HG03025 (cell line): ENCODE measurements around the gene CFAP46.

Source experiments
- ATAC-seq: cut with Tn5 transposase; IDR thresholded peaks from one replicate; pipeline ENCODE4 v1.9.1; 2021; ENCODE audit warnings: mild to moderate bottlenecking, moderate library complexity; ENCODE audit not compliant: unreplicated experiment, low FRiP score

Gene CFAP46

DNA sequence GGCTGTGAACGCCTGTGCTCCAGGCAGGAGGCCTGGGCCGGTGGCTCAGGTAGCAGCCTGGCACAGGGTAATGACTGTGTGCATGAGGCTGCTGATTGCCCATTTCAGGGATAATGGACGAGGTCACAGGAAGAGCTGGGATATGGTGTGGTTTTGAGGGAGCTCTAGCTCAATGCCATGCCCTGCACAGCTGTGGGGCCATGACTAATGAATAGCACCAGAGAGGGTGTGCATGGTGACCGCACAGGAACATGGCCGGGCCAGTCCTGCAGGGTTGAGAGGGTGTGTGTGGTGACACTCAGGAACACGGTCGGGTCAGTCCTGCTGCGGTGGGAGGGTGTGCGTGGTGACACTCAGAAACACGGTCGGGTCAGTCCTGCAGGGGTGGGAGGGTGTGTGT is 178.3 kb downstream of the CFAP46 start:
- ATAC-seq = no peak

DNA sequence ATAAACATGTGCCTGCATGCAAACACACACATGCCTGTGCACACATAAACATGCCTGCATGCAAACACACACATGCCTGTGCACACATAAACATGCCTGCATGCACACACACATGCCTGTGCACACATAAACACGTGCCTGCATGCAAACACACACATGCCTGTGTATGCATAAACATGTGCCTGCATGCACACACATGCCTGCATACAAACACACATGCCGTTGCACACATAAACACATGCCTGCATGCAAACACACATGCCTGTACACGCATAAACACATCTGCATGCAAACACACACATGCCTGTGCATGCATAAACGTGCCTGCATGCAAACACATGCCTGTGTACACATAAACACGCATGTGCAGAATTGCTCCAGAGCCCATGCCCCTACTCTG is 178.8 kb downstream of the CFAP46 start:
- no peak for ATAC-seq

DNA sequence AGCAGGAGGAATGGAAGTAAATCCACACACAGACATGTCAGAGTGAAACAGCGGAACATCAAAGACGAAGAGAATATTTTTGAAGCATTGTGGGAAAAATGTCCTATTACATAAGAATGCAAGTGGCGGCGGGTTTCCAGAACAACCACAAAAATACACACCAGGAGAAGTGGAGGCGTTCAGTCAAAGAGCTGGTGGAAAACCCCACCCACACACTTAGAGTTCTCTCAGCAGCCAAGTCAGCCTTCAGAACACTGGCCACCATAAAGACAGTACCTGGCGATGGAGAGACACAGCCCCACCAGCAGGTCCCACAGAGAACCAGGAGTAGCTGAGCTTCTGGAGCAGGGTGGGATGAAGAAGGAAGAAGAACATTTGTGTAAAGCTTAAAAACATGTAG is 180.1 kb downstream of the CFAP46 start:
- no peak for ATAC-seq

DNA sequence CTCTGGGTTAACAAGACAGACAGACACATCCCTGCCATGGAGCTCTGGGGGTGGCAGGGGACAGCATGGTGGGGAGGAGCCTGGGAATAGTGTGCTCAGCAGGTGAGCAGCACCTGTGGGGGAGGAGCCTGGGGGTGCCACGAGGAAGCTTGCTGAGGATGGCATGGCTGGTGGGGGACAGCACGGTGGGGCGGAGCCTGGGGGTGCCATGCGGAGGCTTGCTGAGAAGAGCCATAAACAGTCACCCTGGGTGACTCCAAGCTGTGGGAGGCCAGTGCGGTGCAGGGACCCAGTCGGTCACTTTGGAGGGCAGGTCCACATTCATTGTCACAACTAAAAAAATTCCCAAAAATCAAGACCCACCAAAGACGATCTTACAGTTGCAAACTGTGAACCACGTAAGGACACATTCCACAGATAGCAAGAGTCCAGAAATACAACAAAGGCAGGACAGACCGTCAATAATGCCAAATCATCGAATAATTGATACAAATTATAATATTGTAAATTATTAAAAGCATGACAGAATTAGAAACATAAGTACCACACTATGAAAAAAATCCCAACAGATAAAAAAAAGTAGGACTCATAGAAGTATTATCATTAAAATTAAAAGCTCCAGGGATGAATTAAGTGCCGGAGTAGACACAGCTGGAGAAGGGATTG is 180.8 kb downstream of the CFAP46 start:
- no peak for ATAC-seq

GRCh38 chr10:132758865-132759264 is 183.5 kb downstream of the CFAP46 start:
- no peak for ATAC-seq
